MV-4-11 (cell line): Measurements from ENCODE around the gene THOC7.

ENCODE experiments used
- DNase-seq: peaks from one replicate; lab custom pipeline; 2025; lab: John Stamatoyannopoulos, UW

The THOC7 gene

GRCh38 chr3:63842127-63842526, 21.5 kb downstream of the THOC7 start:
- no peak for DNase-seq

DNA sequence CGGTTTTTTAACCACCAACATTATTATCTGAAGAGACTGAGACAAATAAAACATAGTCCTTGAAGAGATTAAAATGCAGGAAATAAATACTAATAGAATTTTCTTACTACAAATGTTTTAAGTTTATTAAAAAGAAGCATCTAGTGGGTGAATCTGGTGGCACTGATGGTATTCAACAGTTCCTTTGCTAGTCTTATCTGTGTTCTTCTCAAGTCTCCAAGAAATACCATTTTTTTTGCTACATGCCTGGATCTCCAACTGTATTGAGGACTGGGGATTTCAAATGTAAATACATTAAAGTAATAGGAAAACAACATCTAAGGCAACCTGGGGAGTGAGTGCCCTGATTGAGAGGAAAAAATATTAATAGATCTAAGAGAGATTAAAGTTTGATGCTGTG, 21.9 kb downstream of the THOC7 start:
- DNase-seq, result no peak

- DNase-seq, result no peak
Measured at GRCh38 chr3:63832395-63832794, 31.2 kb downstream of the THOC7 start.

- no peak for DNase-seq
Measured at GRCh38 chr3:63830526-63830925, 33.1 kb downstream of the THOC7 start.

DNA sequence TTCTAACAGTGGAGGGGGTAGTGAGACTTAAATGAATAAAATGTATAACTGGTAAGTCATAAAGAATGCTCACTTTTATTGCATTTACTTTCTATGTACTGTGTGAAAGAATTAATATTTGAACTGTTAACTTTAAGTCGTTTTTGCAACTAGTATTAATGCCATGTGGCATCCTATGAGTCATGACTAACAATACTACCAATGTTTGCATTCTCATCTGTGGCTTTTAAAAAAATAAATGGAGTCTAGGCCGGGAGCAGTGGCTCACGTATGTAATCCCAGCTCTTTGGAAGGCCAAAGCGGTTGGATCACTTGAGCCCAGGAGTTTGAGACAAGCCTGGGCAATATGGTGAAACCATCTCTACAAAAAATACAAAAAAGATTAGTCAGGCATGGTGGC, 39.3 kb downstream of the THOC7 start:
- DNase-seq, result no peak

GRCh38 chr3:63819151-63819398, 44.5 kb downstream of the THOC7 start, which contains the start of gene C3orf49:
TSS of gene C3orf49 (plus strand) at chr3:63819299. CDS start at chr3:63819472, 173 bp downstream.
- DNase-seq, result no peak

GRCh38 chr3:63818282-63819150, 45.1 kb downstream of the THOC7 start:
- DNase-seq, result peak; percentile 33

DNA sequence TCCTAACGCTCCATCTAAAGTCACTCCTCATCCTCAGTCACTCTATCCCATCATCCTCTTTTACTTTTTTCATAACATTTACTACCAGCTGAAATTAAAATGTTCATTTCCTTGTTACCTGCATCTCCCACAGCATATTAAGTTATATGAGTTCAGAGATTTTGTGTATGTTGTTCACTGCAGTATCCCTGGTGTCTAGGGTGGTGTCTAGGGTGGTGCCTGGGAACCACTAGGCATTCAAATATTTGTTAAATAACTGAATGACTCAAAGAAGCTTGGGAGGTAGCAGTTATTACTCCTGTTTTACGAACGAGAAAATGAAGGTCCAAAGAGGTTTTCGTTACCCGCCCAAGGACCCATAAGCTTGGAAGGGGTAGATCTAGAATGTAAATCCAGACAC, 46.4 kb downstream of the THOC7 start:
- no peak for DNase-seq

- DNase-seq, result peak; percentile 59
Measured at GRCh38 chr3:63814237-63814636, 49.4 kb downstream of the THOC7 start.

DNA sequence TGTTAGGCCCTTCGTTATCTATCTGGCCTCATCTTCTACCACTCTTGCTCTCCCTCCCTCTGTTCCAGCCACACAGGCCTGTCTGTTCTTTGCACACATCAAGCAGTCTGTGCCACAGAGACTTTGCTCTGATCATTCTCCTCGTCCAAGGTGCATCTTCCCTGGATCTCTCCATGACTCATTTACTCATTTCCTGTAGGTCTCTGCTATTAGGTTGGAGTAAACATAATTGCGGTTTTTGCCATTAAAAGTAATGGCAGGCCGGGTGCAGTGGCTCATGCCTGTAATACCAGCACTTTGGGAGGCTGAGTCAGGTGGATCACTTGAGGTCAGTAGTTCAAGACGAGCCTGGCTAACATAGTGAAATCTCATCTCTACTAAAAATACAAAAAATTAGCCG, 54.0 kb downstream of the THOC7 start:
- no peak for DNase-seq

- DNase-seq, result no peak
Measured at GRCh38 chr3:63808633-63809032, 55.0 kb downstream of the THOC7 start.

- DNase-seq, result peak; percentile 75
Measured at GRCh38 chr3:63807961-63808565, 55.5 kb downstream of the THOC7 start.

GRCh38 chr3:63803911-63804310, 59.7 kb downstream of the THOC7 start:
- no peak for DNase-seq

DNA sequence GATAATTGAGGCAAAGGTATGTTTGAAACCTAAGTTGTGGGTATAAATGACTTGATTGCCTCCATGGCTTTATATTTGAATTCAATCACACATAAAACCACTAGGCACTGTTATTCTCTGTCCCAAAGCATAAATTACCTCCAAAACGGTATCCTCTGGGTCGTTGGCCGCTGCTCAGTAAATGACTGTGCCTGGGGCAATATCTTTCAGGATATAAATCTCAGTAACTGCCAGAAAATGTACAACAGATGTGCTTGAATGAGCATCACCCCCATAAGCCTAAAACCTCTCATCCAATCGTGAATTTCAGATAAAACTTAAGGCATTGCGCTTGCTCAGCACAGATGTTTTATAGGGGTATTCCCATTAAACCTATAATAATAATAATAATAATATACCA, 63.5 kb downstream of the THOC7 start:
- no peak for DNase-seq

DNA sequence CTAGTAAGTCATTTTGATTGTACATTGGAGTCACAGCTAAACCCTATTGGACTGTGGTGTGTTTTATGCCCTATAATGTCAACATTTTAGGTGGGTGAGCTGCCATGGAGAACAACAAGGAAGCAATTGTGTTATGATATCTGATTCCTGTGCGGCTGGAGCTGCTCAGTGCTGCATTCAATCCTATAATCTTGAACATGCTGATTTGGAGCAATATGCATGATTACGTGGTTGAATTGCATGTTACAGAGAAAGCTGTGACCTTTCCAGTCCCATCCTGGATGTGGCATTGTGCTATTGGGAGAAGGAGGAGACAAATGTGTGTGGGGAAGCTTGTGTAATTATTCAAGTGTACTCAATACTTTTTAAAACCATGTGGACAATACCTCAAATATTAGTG, 64.7 kb downstream of the THOC7 start:
- DNase-seq, result no peak

GRCh38 chr3:63798544-63798943, 65.1 kb downstream of the THOC7 start:
- DNase-seq, result no peak

GRCh38 chr3:63795438-63795837, 68.2 kb downstream of the THOC7 start:
- DNase-seq, result no peak

- DNase-seq, result peak; percentile 45
Measured at GRCh38 chr3:63791974-63792373, 71.6 kb downstream of the THOC7 start.
